HG02943 (cell line): ENCODE results near the gene MTRF1.

Source experiments
- ATAC-seq: cut with Tn5 transposase; IDR thresholded peaks from one replicate; pipeline ENCODE4 v1.9.1; 2021; ENCODE audit warnings: mild to moderate bottlenecking, low read depth, moderate library complexity; ENCODE audit not compliant: unreplicated experiment

Gene MTRF1, protein sequence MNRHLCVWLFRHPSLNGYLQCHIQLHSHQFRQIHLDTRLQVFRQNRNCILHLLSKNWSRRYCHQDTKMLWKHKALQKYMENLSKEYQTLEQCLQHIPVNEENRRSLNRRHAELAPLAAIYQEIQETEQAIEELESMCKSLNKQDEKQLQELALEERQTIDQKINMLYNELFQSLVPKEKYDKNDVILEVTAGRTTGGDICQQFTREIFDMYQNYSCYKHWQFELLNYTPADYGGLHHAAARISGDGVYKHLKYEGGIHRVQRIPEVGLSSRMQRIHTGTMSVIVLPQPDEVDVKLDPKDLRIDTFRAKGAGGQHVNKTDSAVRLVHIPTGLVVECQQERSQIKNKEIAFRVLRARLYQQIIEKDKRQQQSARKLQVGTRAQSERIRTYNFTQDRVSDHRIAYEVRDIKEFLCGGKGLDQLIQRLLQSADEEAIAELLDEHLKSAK

DNA sequence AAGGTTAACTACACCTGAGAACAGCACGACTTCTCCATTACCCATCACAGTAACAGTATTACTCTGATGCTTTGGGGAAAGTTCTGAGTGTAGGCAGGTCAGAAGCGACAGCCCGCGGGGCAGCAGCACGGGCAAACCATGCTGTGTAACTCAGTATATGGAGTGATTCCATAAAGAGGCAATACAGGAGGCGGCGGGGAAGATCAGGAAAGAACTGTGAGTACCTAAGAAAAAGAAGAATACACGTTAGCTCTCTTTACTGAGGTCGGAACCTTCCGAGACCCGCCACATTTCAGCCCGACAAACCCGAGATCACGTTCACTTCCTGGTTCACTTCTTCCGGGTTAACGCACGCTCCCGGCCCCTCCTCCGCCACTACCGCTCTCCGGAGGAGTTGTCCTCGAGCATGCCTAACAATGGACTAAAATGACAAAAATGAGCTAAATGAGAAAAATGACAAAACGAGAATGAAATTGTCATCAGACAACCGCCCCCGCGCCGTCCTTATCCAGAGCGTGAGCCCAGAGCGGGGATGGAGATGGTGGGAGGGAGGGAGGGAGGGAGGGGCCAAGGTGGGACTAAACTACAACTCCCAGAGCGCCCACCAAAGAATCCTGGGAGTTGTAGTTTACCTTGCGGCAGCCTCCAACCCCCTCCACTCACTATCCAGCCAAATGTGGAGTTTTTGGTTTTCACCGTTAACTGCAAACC is at the start of gene MTRF1:
Gene MTRF1 (minus strand): TSS at position 316 of the 711 bp plus-strand sequence. CDS start 2,669 bp downstream, outside the sequence.
- ATAC-seq = peak; percentile 92

DNA sequence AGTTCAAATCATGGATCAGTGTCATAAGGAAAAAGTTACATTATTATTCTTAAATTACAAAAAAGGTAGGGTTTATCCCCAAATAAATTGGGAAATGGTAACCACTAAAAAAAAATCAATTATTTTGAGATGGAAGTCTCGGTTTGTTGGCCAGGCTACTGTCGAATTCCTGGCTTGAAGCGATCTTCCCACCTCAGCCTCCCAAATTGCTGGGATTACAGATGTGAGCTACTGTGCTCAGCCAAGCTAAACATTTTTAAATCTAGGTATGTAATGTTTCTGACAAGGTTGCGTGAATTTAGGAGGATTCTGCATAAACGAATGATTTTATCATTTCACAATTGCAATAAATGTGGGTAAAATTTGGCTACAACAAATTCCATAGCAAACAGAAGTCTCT is 49.7 kb upstream of the MTRF1 start:
- no peak for ATAC-seq

DNA sequence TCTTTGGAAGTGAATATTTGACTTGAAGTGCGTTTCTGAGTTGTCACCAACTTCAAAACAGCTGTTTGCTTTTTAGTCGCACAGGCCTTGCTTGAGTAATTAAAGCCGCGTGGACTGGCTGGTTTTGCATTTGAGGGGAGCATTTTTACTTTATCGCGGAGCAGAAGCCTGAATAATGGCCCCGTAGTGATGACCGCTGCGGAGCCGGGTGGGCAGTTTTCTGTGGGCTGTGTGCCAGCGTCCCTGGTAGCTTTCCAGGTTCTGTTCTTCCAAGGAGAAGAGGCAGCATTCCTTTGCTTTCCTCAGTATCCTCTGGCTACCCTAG is 48.8 kb upstream of the MTRF1 start:
- no peak for ATAC-seq

DNA sequence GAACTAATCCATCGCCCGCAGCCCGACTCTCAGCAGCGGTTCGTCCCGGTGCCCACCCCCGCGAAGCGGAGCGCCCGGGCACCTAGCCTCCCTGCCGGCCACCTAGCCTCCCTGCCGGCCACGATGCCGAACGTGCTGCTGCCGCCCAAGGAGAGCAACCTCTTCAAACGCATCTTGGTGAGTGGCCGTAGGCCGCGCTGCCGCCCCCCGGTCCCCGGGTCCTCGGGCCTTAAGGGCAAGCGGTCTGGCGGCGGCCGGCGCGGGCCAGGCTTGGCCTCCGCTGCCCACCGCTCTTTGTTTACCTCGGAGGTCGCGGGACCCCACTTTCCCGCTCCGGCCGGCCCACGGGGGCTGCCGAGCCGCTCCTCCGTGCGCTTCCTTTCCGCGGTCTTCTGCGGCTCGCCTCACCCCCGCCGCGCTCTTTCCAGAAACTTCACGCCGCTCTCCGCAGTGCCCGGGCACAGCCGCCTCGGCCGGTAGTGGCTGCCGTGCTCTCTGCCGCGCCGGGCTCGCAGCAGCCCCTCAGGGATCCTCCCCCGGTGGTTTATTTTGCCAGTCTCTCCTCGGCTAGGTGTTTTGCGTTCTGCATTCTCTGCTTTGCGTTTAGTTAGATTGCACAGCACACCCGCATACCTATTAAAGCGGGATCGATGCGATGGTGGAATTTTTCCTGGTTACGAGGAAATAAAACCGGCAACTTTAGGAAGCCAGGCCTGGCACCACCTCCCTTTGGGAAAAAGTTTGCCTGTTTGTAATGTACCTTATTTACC is 48.2 kb upstream of the MTRF1 start:
- ATAC-seq = peak; percentile 52

DNA sequence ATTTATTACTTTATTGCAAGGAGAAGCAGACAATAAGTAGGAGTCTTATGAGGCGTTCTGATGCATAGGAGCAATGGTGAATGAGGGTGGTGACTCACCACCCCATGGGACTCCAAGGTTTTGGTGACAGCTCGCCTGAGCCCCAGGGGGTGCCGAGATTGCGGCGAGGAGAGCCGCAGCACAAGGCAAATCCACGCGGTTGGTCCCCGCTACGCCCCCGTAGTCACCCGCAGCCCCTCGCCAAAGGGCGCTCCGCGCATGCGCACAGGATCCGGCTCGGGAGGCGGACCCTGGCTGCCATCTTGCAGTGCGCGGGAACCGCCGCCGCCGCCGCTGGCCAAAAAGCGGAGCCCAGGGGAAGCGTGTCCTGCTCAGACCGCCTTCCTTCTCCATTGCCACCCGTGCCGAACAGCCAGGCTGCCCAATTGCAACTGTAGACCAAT is 47.6 kb upstream of the MTRF1 start, which contains the start of gene NAA16:
Gene NAA16 (plus strand): TSS at position 305 of the 443 bp plus-strand sequence. CDS start 262 bp downstream, outside the sequence.
- peak; percentile 63 for ATAC-seq

GRCh38 chr13:41307884-41308640 is 44.7 kb upstream of the MTRF1 start:
- no peak for ATAC-seq

GRCh38 chr13:41306271-41307145 is 43.1 kb upstream of the MTRF1 start:
- ATAC-seq = no peak

- no peak for ATAC-seq
Measured at GRCh38 chr13:41304551-41304950, 41.2 kb upstream of the MTRF1 start.

DNA sequence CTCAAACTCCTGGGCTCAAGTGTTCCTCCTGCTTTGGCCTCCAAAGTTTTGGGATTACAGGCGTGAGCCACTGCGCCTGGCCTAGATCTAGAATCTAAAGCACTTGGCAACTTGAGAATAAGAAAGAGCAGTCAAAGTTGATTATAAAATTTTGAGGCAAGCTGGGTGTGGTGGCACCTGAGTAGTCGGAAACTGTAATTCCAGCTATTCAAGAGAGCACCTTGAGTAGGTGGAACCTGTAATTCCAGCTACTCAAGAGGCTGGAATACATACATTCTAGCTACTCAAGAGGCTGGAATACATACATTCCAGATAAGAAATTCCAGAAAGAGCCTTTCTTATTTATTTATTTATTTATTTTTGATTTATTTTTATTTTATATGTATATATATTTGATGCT is 39.4 kb upstream of the MTRF1 start:
- no peak for ATAC-seq

GRCh38 chr13:41299316-41300094 is 36.1 kb upstream of the MTRF1 start:
- no peak for ATAC-seq

GRCh38 chr13:41296879-41297646 is 33.7 kb upstream of the MTRF1 start:
- ATAC-seq = no peak

- no peak for ATAC-seq
Measured at GRCh38 chr13:41295973-41296372, 32.6 kb upstream of the MTRF1 start.

GRCh38 chr13:41294914-41295313 is 31.5 kb upstream of the MTRF1 start:
- no peak for ATAC-seq

DNA sequence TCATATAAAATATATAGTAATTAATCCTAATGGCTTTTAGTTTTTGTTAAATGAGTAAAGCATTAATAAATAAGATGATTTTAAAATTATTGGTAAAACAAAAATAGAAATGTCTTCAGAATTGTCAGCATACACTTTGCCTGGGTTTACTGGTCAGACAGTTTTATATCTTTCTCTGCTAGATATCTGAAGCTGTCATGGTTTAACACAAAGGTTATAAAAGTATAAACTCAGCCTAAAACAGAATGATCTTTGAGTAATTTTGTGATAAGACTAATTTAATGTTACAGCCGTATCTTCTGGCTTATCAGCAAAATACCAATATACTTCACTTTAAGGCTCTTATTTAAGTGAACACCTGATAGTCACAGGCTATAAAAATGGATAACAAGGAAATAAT is 29.9 kb upstream of the MTRF1 start:
- no peak for ATAC-seq

- ATAC-seq = no peak
Measured at GRCh38 chr13:41291246-41291645, 27.9 kb upstream of the MTRF1 start.

DNA sequence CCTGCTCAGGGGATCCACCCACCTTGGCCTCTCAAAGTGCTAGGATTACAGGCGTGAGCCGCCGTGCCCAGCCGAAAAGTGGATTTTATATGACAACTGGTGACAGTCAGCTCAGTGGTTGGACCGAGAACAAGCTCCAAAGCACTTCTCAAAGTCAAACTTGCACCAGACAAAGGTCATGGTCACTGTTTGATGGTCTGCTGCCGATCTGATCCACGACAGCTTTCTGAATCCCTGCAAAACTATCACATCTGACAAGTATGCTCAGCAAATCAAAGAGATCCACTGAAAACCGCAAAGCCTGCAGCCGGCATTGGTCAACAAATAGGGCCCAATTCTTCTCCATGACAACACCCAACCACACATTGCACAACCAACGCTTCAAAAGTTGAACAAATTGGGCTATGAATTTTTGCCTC is 26.1 kb upstream of the MTRF1 start:
- no peak for ATAC-seq

DNA sequence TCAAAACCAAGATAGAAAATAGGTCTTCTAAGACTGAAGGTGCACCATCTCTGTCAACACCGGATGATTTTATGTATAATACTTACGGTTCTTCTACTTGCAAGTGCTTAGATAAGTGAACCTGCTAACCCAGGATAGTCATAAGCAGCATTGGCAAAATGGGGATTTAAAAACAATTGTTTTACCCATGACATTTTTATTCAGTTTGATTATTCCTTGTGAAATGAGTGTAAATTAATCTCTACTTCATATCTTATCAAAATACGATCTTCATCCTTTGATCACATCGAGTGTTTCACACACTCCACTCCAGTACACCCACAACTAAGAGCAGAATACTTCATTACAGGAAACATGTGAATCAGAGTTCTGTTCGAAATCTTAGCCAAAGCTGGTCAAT is 23.0 kb upstream of the MTRF1 start:
- ATAC-seq = no peak
